GM23338 (cell line): ENCODE measurements around the gene BRD3.

Experiments used
- CREB1 ChIP-seq: fragments of 250-450 bp; sonication (Bioruptor Pico); IDR thresholded peaks from 2 replicates; pipeline ENCODE4 v1.5.0; 2020; ENCODE audit warnings: low read depth, mild to moderate bottlenecking, moderate library complexity
- ETS1 ChIP-seq: IDR thresholded peaks from 2 replicates; pipeline ENCODE4 v1.6.1; 2016; ENCODE audit warnings: antibody characterized with exemption
- EZH2 ChIP-seq: fragments of 200-600 bp; sonication (generic); IDR thresholded peaks from one replicate; pipeline ENCODE4 v1.8.0; 2017; ENCODE audit warnings: antibody characterized with exemption, mild to moderate bottlenecking, low read depth; ENCODE audit not compliant: unreplicated experiment
- EZH2phosphoT487 ChIP-seq: fragments of 200-600 bp; sonication (generic); IDR thresholded peaks from one replicate; pipeline ENCODE4 v1.8.1; 2018; ENCODE audit warnings: antibody characterized with exemption; ENCODE audit not compliant: unreplicated experiment
- JUNB ChIP-seq: IDR thresholded peaks from one replicate; pipeline ENCODE4 v1.6.1; 2016; ENCODE audit warnings: antibody characterized with exemption; ENCODE audit not compliant: unreplicated experiment
- NANOG ChIP-seq: IDR thresholded peaks from 2 replicates; pipeline ENCODE4 v1.6.1; 2016; ENCODE audit warnings: antibody characterized with exemption, borderline replicate concordance
- POLR2AphosphoS5 ChIP-seq: IDR thresholded peaks from 2 replicates; pipeline ENCODE4 v1.6.1; 2016; ENCODE audit warnings: antibody characterized with exemption, low read depth
- ZNF114 ChIP-seq: fragments of 250-450 bp; sonication (Bioruptor Pico); IDR thresholded peaks from 2 replicates; pipeline ENCODE4 v1.5.0; 2020; ENCODE audit warnings: mild to moderate bottlenecking, moderate library complexity
- TF ChIP-seq, protein P1 (sequence below), 2 experiments: fragments of 200-600 bp in 1 of 2; sonication (generic) in 1 of 2; conservative IDR thresholded peaks; 2 replicates each; pipeline versions ENCODE4 v1.5.1 to v1.6.1; 2016 to 2017; ENCODE audit warnings: antibody characterized with exemption in 2 of 2, low read depth in 2 of 2, mild to moderate bottlenecking in 2 of 2, moderate library complexity in 1 of 2
- TF ChIP-seq, protein P2 (sequence below): IDR thresholded peaks from one replicate; pipeline ENCODE4 v1.6.1; 2018; ENCODE audit warnings: antibody characterized with exemption; ENCODE audit not compliant: unreplicated experiment

GRCh38 chr9:134043531-134043988, 24.3 kb downstream of the BRD3 start:
- TF ChIP-seq, protein P1, sequence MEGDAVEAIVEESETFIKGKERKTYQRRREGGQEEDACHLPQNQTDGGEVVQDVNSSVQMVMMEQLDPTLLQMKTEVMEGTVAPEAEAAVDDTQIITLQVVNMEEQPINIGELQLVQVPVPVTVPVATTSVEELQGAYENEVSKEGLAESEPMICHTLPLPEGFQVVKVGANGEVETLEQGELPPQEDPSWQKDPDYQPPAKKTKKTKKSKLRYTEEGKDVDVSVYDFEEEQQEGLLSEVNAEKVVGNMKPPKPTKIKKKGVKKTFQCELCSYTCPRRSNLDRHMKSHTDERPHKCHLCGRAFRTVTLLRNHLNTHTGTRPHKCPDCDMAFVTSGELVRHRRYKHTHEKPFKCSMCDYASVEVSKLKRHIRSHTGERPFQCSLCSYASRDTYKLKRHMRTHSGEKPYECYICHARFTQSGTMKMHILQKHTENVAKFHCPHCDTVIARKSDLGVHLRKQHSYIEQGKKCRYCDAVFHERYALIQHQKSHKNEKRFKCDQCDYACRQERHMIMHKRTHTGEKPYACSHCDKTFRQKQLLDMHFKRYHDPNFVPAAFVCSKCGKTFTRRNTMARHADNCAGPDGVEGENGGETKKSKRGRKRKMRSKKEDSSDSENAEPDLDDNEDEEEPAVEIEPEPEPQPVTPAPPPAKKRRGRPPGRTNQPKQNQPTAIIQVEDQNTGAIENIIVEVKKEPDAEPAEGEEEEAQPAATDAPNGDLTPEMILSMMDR (conservative IDR thresholded peaks at IDR 0.05; ENCODE audit: low read depth in 2 of 2) = no peak
- no peak for TF ChIP-seq EZH2phosphoT487
- no peak for TF ChIP-seq ETS1
- no peak for TF ChIP-seq POLR2AphosphoS5
- TF ChIP-seq EZH2 = no peak
- TF ChIP-seq NANOG = no peak
- TF ChIP-seq, protein P2, sequence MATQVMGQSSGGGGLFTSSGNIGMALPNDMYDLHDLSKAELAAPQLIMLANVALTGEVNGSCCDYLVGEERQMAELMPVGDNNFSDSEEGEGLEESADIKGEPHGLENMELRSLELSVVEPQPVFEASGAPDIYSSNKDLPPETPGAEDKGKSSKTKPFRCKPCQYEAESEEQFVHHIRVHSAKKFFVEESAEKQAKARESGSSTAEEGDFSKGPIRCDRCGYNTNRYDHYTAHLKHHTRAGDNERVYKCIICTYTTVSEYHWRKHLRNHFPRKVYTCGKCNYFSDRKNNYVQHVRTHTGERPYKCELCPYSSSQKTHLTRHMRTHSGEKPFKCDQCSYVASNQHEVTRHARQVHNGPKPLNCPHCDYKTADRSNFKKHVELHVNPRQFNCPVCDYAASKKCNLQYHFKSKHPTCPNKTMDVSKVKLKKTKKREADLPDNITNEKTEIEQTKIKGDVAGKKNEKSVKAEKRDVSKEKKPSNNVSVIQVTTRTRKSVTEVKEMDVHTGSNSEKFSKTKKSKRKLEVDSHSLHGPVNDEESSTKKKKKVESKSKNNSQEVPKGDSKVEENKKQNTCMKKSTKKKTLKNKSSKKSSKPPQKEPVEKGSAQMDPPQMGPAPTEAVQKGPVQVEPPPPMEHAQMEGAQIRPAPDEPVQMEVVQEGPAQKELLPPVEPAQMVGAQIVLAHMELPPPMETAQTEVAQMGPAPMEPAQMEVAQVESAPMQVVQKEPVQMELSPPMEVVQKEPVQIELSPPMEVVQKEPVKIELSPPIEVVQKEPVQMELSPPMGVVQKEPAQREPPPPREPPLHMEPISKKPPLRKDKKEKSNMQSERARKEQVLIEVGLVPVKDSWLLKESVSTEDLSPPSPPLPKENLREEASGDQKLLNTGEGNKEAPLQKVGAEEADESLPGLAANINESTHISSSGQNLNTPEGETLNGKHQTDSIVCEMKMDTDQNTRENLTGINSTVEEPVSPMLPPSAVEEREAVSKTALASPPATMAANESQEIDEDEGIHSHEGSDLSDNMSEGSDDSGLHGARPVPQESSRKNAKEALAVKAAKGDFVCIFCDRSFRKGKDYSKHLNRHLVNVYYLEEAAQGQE = no peak
- no peak for TF ChIP-seq CREB1 (CRISPR knock-in tag)
- no peak for TF ChIP-seq ZNF114 (CRISPR knock-in tag)
- TF ChIP-seq JUNB = no peak
